ENCODE measurements around the gene KDM7A.
"Not testable (repeated sequence)": the region's sequence is repeated elsewhere in the genome, so short reads cannot be mapped to it uniquely, and the experiment has no call there.

The KDM7A gene, protein sequence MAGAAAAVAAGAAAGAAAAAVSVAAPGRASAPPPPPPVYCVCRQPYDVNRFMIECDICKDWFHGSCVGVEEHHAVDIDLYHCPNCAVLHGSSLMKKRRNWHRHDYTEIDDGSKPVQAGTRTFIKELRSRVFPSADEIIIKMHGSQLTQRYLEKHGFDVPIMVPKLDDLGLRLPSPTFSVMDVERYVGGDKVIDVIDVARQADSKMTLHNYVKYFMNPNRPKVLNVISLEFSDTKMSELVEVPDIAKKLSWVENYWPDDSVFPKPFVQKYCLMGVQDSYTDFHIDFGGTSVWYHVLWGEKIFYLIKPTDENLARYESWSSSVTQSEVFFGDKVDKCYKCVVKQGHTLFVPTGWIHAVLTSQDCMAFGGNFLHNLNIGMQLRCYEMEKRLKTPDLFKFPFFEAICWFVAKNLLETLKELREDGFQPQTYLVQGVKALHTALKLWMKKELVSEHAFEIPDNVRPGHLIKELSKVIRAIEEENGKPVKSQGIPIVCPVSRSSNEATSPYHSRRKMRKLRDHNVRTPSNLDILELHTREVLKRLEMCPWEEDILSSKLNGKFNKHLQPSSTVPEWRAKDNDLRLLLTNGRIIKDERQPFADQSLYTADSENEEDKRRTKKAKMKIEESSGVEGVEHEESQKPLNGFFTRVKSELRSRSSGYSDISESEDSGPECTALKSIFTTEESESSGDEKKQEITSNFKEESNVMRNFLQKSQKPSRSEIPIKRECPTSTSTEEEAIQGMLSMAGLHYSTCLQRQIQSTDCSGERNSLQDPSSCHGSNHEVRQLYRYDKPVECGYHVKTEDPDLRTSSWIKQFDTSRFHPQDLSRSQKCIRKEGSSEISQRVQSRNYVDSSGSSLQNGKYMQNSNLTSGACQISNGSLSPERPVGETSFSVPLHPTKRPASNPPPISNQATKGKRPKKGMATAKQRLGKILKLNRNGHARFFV

GRCh38 chr7:140176811-140177702 lies at the start of gene KDM7A:
TSS of gene KDM7A (minus strand) at chr7:140176983. CDS start at chr7:140176937, 46 bp downstream.
- no peak for FAIRE-seq

DNA sequence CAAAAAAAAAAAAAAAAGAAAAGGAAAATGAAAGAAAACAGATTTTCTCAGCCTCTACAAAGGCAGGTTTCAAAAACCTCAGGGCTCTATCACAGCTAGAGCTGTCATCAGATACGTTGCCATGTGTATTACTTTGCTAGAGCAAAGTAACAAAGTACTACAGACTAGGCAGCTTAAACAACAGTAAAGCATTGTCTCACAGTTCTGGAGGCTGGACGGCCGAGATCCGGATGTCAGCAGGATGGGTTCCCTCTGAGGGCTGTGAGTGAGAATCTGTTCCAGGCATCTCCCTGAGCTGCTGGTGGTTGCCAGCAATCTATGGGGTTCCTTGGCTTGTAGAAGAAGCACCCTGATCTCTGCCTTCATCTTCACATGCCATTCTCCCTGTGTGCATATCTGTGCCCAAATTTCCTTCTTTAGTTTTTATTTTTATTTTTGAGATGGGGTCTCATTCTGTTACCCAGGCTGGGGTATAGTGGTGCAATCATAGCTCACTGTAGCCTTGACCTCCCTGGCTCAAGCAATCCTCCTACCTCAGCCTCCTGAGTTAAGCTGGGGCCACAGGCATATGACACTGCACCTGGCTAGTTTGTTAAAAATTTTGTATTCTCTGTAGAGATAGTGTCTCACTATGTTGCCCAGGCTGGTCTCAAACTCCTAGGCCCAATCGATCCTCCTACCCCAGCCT lies 48.9 kb upstream of the KDM7A start:
- FAIRE-seq, result no peak

DNA sequence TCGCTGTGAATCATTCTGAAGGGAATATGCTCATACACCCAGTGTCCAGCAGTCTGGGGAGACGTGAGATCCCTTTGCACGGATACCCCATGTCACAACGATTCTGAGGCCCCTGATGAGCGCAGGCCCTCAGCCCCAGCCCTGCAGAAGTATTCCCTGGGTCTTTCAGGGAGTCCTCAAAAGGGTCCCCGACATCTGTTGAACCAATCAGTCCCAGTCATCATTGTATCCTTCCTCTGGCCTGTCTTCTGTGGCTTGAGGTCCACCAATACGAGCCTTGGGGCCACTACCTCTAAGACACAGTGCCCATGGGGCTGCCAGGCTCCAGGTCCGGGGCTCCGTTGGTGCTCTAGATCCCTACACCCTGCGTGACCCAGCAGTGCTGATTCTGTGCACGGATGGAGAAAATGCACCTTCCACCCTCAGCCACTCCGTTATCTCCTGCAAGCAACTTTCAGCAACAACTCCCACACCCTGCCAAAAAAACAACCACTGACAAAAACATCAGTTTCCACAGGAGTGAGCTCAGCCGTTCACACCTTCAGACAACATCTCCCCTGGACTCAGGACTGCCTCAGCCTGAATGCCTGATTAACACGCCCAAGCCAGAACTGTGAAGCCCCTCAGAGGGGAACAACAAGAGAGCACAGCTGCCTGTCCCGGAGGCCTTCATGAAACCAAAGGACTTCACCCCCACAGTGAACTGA lies 46.9 kb upstream of the KDM7A start:
- FAIRE-seq, result no peak

- no peak for FAIRE-seq
These were observed 46.0 kb upstream of the KDM7A start for GRCh38 chr7:140222814-140223213.

- no peak for FAIRE-seq
These were observed 43.1 kb upstream of the KDM7A start for GRCh38 chr7:140219672-140220524.

DNA sequence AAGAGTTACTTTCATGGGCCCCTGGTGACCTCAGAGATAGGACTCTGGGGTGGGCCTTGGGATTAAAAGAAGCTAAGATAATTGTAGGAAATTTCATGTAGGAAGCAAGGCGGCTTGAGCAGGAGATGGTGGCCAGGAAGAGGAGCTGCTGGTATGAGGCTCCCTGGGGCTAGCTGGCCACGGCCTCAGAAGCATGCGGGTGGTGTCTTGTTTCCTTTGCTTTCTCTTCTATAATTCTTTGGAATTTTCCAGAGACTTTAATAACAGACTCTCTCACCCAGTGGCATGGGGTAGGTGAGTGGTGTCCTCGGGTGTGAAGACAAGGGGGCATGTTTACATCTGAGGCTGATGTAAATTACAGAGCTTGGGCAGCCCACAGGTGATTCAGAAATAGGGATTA lies 41.9 kb upstream of the KDM7A start:
- no peak for FAIRE-seq

- FAIRE-seq, result no peak
These were observed 41.1 kb upstream of the KDM7A start for GRCh38 chr7:140217750-140218501.

DNA sequence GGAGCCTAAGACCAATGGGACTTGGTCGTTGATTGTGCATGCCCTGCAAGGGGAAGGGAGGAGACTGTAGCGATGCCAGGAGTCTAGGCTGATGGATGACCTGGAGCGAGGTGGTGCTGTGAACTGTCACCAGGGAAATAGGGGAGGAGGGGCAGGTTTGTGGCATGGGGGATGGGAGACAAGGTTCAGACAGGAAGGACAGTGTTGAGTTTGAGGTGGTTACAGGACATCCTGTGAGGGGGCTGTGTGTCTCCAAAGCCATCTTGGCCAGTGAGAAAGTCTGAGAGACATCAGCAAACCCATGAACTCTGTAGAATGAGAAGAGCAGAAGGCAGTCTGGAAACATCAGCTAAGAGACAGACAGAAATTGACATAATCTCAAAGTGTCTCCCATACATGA lies 38.5 kb upstream of the KDM7A start:
- no peak for FAIRE-seq

DNA sequence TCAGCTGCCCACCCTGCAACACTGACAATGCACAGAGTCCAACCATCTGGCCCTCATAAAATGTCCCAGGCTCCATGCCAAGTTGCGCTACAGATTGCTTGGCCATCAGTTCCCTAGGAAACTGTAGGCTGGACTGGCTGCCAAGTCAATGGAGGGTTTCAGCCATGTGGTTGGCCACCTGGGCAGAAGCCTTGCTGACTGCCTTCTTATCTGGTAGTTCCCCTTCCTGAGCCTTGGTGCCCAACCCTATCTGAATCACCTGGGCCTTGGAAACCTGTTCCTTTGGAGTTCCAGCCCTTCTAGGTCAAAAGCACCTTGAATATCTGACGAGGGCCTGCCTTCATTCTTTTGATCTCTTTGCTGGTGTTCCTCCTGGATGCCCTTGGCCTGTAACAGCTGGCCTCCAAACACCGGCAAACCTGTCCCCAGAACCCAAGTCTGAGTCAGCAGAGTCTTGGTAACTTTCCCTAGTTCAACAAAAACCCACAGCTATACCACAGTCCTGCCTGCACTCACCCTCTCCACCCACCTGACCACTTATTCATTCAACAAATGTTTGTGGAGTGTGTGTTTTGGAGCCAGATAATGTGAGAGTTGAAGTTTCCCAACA lies 37.4 kb upstream of the KDM7A start:
- FAIRE-seq, result no peak

- no peak for FAIRE-seq
These were observed 36.9 kb upstream of the KDM7A start for GRCh38 chr7:140213684-140214074.

GRCh38 chr7:140212100-140212881 lies 35.5 kb upstream of the KDM7A start:
- no peak for FAIRE-seq

DNA sequence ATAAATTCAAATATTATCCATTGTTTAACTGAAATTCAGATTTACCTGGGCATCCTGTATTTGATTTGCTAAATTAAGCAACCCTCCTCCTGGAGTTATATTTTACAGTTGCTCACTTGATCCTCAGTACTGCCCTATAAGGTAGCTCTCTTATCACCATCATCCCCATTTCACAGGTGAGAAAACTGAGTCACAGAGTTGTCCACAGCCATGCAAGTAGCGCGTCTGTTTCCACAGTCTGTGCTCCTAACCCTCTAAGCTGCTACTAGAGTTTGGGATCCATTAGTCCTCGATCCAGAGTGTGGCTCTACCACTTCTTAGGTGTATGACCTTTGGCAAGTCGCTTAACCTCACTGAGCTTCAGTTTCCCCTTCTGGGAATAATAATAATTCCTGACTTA lies 34.9 kb upstream of the KDM7A start:
- FAIRE-seq, result no peak

DNA sequence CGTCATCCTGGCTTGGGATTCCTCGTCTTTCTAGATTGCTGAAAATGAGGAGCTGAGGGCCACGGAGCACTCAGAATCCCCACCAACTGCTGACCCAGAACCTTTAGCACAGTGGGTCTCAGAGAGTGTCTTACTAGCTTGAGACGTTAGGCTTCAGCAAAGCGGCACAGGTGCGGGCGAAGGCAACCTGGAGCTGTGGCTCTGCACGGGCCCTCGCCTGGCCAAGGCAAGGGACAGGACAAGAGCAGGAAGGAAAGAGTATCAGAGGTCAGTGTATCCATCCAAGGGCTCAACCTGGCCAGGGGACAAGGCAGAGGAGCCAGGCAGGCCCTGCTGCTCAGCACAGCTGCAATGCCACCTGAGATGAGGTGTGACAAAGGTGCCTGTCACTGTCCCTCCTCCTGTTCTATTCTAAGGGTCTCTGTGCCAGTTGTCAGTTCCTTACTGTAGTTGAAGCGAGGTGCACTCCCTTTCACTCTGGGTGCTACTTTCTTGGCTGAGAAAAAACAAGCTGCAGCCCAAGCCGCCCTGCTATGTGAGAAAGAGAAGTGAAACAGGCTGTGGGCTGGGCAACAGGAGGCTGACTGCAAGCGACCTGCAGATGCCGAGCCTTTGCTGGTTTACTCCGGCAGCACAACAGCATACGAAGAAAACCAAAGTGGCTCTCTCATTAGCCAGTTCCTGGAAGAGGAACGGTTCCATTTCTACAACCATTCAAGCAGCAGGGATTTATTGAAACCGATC lies 33.3 kb upstream of the KDM7A start:
- no peak for FAIRE-seq

GRCh38 chr7:140206616-140207389 lies 30.0 kb upstream of the KDM7A start:
- no peak for FAIRE-seq

DNA sequence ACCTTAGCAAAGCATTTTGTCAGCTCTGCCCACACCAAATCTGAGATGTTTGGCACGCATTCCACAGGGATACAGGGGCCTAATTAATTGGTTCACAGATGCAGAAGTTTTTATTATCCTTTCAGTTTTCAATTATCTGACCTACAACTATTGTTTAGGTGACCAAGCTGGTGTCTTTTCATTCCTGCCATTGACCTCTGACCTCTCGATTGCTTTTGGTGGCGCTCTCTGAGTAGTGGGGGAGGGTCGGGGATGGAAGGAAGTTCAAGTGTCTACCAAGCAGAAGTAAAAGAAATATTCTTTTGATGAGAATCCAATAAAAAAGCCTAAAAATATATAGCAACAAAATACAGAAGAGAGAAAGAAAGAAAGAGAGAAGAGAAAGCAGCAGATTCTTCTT lies 28.8 kb upstream of the KDM7A start:
- FAIRE-seq, result no peak

- FAIRE-seq, result no peak
These were observed 26.8 kb upstream of the KDM7A start for GRCh38 chr7:140203556-140203955.

DNA sequence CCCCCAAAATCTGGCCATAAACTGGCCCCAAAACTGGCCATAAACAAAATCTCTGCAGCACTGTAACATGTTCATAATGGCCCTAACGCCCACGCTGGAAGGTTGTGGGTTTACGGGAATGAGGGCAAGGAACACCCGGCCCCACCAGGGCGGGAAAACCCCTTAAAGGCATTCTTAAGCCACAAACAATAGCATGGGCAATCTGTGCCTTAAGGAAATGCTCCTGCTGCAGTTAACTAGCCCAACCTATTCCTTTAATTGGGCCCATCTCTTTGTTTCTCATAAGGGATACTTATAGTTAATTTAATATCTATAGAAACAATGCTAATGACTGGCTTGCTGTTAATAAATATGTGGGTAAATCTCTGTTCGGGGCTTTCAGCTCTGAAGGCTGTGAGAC lies 26.2 kb upstream of the KDM7A start:
- FAIRE-seq, result not testable (repeated sequence)
